OCI-LY7 (cell line): Measurements from ENCODE around the gene CSTF1. TPM values are rescaled to one million over a fixed set of nuclear protein-coding genes. Genes with fewer than 3 reads are reported as not detected.

Source experiments
- BruUV-seq: library from RNA; stranded (reverse); fragments of 400-500 nt; replicated peaks from 2 replicates; lab custom pipeline; 2021; lab: Mats Ljungman, UMichigan
- CTCF ChIA-PET: fragments of 300-600 bp; sonication (Branson Sonifier 250); formaldehyde crosslinking; loops from one replicate; lab custom pipeline; 2022; ENCODE audit warnings: antibody characterized with exemption; ENCODE audit not compliant: unreplicated experiment; lab: Charles Lee
- POLR2A ChIA-PET: fragments of 300-600 bp; sonication (Branson Sonifier 250); formaldehyde crosslinking; loops from one replicate; lab custom pipeline; 2022; ENCODE audit warnings: antibody characterized with exemption; lab: Charles Lee
- DNase-seq: peaks from one replicate; pipeline ENCODE4 v3.0.0-alpha.2; 2015; ENCODE audit warnings: low spot score
- H2AFZ ChIP-seq: fragments of 200-600 bp; sonication (generic), shearing (Covaris generic); 2 replicates; pipeline ENCODE4 v1.6.1; 2014; ENCODE audit warnings: mild to moderate bottlenecking, antibody characterized with exemption, low read length, moderate library complexity
- H3K27ac ChIP-seq: fragments of 200-600 bp; sonication (generic); 2 replicates; pipeline ENCODE4 v1.5.1; 2014; ENCODE audit warnings: mixed run types, low read depth, mild to moderate bottlenecking, moderate library complexity, low read length, inconsistent platforms; ENCODE audit not compliant: poor library complexity, severe bottlenecking
- H3K36me3 ChIP-seq: fragments of 200-600 bp; sonication (generic); 2 replicates; pipeline ENCODE4 v1.6.1; 2014; ENCODE audit warnings: mild to moderate bottlenecking, antibody characterized with exemption, low read length, moderate library complexity, mixed read lengths; ENCODE audit not compliant: insufficient read depth
- H3K4me1 ChIP-seq: fragments of 200-600 bp; sonication (generic); 2 replicates; pipeline ENCODE4 v1.5.1; 2014; ENCODE audit warnings: mild to moderate bottlenecking, low read length; ENCODE audit not compliant: insufficient read depth, poor library complexity, severe bottlenecking
- H3K4me2 ChIP-seq: fragments of 200-600 bp; sonication (generic); 2 replicates; pipeline ENCODE4 v1.6.1; 2014; ENCODE audit warnings: mild to moderate bottlenecking, low read length
- H3K4me3 ChIP-seq: fragments of 200-600 bp; sonication (generic); 2 replicates; pipeline ENCODE4 v1.5.1; 2014; ENCODE audit warnings: mild to moderate bottlenecking, low read depth, low read length; ENCODE audit not compliant: poor library complexity, severe bottlenecking
- H3K79me2 ChIP-seq: fragments of 200-600 bp; sonication (generic); 2 replicates; pipeline ENCODE4 v1.6.1; 2016; ENCODE audit warnings: low read depth, mild to moderate bottlenecking, low read length, moderate library complexity, mixed read lengths; ENCODE audit not compliant: insufficient read depth
- H3K9me2 ChIP-seq: fragments of 200-600 bp; sonication (generic); 2 replicates; pipeline ENCODE4 v1.6.1; 2016; ENCODE audit warnings: mild to moderate bottlenecking, low read length, mixed read lengths; ENCODE audit not compliant: insufficient read depth
- H3K9me3 ChIP-seq: fragments of 200-600 bp; sonication (generic); 2 replicates; pipeline ENCODE4 v1.6.1; 2014; ENCODE audit warnings: mild to moderate bottlenecking, mixed run types, low read length, mixed read lengths
- H4K20me1 ChIP-seq: fragments of 200-600 bp; sonication (generic); 2 replicates; pipeline ENCODE4 v1.6.1; 2014; ENCODE audit warnings: mild to moderate bottlenecking, antibody characterized with exemption, low read length, moderate library complexity, mixed read lengths; ENCODE audit not compliant: insufficient read depth
- EZH2phosphoT487 ChIP-seq: fragments of 200-600 bp; sonication (generic); IDR thresholded peaks from 2 replicates; pipeline ENCODE4 v1.6.1; 2018; ENCODE audit warnings: low read depth, borderline replicate concordance, mild to moderate bottlenecking, mixed run types, antibody characterized with exemption, low read length, moderate library complexity, mixed read lengths
- intact Hi-C: fragments of 100-400 bp; cut with micrococcal nuclease; formaldehyde crosslinking; loops from one replicate; pipeline ENCODE4 v1.10.0; 2022; ENCODE audit not compliant: unreplicated experiment
- total RNA-seq, 2 experiments: library from RNA; depleted of rRNA in 1 of 2; stranded (reverse); fragments of >200 nt in 1 of 2; shearing (Covaris generic) in 1 of 2; gene quantifications; 2 replicates each; pipeline ENCODE4 v1.2.3, GENCODE V29; 2014 to 2022
- TF ChIP-seq, protein P1 (sequence below): fragments of 200-600 bp; sonication (generic); conservative IDR thresholded peaks from 2 replicates; pipeline ENCODE4 v1.5.1; 2014; ENCODE audit warnings: mild to moderate bottlenecking, antibody characterized with exemption, low read length, moderate library complexity, mixed read lengths

Gene CSTF1
- total RNA-seq, 2 experiments from 2014 or later: 52.1 to 56.0 TPM

DNA sequence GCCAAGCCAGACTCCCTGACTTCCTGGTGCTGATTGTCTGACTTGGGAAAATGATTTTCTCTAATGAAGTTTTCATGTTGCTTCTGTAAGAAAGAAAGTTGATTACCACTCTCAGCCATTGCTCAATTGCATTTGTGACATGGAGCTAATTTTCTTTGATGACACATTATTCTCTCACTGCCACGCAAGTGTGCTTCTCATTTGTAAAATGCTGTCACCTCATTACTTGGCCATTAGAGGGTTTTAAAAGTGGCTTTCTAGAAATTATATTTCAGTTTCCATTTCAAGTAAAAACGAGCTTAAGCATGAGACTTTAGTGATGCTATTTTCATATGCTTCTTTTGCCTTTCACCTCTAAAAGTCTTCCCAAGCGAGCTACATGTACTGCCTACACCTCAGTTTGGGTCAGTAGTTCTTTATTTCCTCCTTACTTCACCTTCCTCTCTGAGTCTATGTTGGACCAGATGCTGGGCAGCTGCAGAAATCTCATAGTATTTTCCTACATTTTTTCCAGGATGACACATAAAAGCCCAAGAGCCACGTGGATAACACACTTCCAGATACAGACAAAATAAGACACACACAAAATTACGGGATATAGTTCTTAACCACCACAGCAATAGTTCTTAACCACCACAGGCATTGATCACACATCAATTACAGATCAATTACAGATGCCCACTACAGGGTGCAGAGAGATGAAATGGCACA is 39.9 kb upstream of the CSTF1 start:
- H3K36me3 ChIP-seq: no peaks in the 10 kb centered on the region
- H3K9me3 ChIP-seq: no peaks in the 10 kb centered on the region
- no peak overlapping the region for H2AFZ ChIP-seq
- ChIA-PET CTCF (no interaction called here), POLR2A (interaction anchor here (1.0 to 1.4 kb wide), 2 partner anchors 23 to 34 kb away, joined by 3 to 4 read pairs; no protein-coding TSS in a partner anchor)
- H3K9me2 ChIP-seq: no peaks in the 10 kb centered on the region
- no peaks in the 10 kb centered on the region for H4K20me1 ChIP-seq
- no peak for DNase-seq
- H3K4me1 ChIP-seq: no peaks in the 10 kb centered on the region
- TF ChIP-seq EZH2phosphoT487: no peak
- TF ChIP-seq, protein P1, sequence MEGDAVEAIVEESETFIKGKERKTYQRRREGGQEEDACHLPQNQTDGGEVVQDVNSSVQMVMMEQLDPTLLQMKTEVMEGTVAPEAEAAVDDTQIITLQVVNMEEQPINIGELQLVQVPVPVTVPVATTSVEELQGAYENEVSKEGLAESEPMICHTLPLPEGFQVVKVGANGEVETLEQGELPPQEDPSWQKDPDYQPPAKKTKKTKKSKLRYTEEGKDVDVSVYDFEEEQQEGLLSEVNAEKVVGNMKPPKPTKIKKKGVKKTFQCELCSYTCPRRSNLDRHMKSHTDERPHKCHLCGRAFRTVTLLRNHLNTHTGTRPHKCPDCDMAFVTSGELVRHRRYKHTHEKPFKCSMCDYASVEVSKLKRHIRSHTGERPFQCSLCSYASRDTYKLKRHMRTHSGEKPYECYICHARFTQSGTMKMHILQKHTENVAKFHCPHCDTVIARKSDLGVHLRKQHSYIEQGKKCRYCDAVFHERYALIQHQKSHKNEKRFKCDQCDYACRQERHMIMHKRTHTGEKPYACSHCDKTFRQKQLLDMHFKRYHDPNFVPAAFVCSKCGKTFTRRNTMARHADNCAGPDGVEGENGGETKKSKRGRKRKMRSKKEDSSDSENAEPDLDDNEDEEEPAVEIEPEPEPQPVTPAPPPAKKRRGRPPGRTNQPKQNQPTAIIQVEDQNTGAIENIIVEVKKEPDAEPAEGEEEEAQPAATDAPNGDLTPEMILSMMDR: no peak
- no peak overlapping the region for H3K4me3 ChIP-seq
- H3K27ac ChIP-seq: no peak overlapping the region
- BruUV-seq: no TSS peak
- H3K4me2 ChIP-seq: no peak overlapping the region
- intact Hi-C loops: no loop called here
- no peaks in the 10 kb centered on the region for H3K79me2 ChIP-seq

- Histone ChIP-seq H3K79me2 (no peaks in the 10 kb centered on the region), H3K36me3 (no peaks in the 10 kb centered on the region), H3K4me2 (no peak overlapping the region), H4K20me1 (no peaks in the 10 kb centered on the region), H2AFZ (no peak overlapping the region), H3K4me3 (no peak overlapping the region), H3K27ac (no peak overlapping the region), H3K9me2 (no peaks in the 10 kb centered on the region), H3K9me3 (no peaks in the 10 kb centered on the region), H3K4me1 (no peaks in the 10 kb centered on the region)
- no peak for TF ChIP-seq EZH2phosphoT487
- TF ChIP-seq, protein P1: no peak
- no peak for DNase-seq
- ChIA-PET CTCF (no interaction called here), POLR2A (interaction anchor here (0.5 to 1.4 kb wide), 2 partner anchors 33 to 1236 kb away, joined by 3 to 4 read pairs; no protein-coding TSS in a partner anchor)
- intact Hi-C loops: no loop called here
- BruUV-seq: no TSS peak
Observed at GRCh38 chr20:56353356-56353755, 39.1 kb upstream of the CSTF1 start.

DNA sequence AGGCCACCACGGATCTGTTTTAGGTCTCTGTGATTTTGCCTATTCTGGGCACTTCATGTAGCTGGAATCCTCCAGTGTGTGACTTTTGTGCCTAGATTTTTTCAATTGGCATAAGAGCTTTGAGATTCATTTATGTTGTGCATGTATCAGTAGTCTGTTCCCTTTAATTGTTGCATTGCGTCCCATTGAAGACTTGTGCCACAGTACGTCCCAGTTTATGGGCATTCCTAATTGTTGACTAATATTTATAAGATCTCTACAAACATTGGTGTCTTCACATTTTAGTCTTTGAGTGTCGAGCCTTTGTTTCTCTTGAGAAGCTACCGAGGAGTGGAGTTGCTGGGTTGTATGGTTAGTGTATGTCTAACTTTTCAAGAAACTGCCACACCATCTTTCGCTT is 34.4 kb upstream of the CSTF1 start:
- H3K4me2 ChIP-seq: peak overlapping the region; percentile 72

More for the DNA sequence above, 34.4 kb upstream of the CSTF1 start:
- Histone ChIP-seq H3K4me3 (peak overlapping the region; percentile 63), H3K4me1 (peaks cover 3% of the 10 kb centered on the region), H3K27ac (no peak overlapping the region), H3K79me2 (no peaks in the 10 kb centered on the region), H4K20me1 (no peaks in the 10 kb centered on the region), H3K9me2 (no peaks in the 10 kb centered on the region), H3K36me3 (no peaks in the 10 kb centered on the region), H2AFZ (peak overlapping the region; percentile 48; the same call in 1 of the 2 replicates), H3K9me3 (no peaks in the 10 kb centered on the region)
- no TSS peak for BruUV-seq
- ChIA-PET POLR2A (interaction anchor here (0.5 to 0.6 kb wide), 2 partner anchors 1171 to 1627 kb away, joined by 3 to 5 read pairs; no protein-coding TSS in a partner anchor), CTCF (no interaction called here)
- no peak for TF ChIP-seq EZH2phosphoT487
- TF ChIP-seq, protein P1: no peak
- no peak for DNase-seq
- intact Hi-C loops: no loop called here
